Measurements from ENCODE around the gene CDKN1B.

GRCh38 chr12:12713932-12714275, 3.3 kb upstream of the CDKN1B start:
- TF ChIP-seq CTCF (IDR thresholded peaks at IDR 0.05; ENCODE audit: insufficient read depth, low read length) = no peak
- TF ChIP-seq POLR2AphosphoS5 (IDR thresholded peaks at IDR 0.05; ENCODE audit: low read depth) = no peak
- no peak for TF ChIP-seq GABPA (IDR thresholded peaks at IDR 0.05; ENCODE audit: low read depth)
- TF ChIP-seq REST (IDR thresholded peaks at IDR 0.05; ENCODE audit: insufficient replicate concordance, low read depth) = no peak
- TF ChIP-seq SPI1 (IDR thresholded peaks at IDR 0.05; ENCODE audit: borderline replicate concordance, low read depth) = no peak
